22Rv1 (cell line): ENCODE measurements around the gene HOXA3.

ENCODE experiments used
- H3K27ac ChIP-seq: fragments of 450-650 bp; 2 replicates; pipeline ENCODE4 v1.5.1; 2017
- CTCF ChIP-seq: fragments of 450-650 bp; IDR thresholded peaks from 2 replicates; pipeline ENCODE4 v1.5.1; 2017; ENCODE audit warnings: mild to moderate bottlenecking
- ZFX ChIP-seq: fragments of 450-650 bp; IDR thresholded peaks from 2 replicates; pipeline ENCODE4 v1.6.1; 2017; ENCODE audit warnings: antibody characterized with exemption, borderline replicate concordance

Gene HOXA3

DNA sequence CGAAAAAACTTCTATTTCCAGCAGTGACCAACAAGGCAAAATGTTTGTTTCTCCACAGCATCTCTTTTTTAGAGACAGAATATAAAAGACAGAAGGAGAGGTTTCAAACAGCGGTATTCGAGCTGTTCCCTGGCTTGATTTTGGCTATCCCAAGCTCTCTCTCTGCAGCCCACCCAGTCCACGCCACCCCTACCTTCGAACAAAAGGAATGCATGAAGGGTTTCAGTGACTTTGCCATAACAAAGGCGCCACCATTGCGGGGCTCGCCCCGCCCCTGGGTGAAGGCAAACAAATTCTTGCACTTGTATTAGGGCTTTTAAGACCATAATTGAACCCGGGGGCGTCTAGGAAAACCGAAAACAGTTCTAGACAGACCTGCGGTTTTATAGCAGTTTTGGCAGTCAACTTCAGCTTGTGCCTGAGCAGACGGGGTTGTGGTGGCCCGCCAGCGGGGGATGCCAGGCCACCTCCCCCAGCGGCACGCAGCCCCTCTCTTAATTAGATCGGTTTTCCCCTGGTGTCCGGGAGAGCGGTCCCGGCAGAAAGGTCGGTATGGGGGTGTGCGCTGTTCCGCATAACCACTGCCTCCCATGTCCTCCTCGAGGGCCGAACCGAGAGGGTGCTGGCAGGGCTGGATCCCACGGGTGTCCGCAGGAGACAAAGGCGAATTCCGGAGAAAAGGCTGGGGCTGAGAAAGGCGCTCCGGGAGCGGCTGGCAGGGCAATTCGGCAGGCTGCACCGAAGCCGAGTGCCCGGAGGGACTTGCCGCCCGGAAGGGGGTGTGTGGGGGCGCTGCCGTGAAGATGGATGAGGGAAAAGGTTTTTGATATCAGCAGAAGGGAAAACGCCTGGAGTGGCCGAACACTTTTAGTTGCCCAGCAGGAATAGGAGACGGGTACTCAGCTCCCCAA is 35.3 kb upstream of the HOXA3 start:
- no peak overlapping the region for H3K27ac ChIP-seq
- TF ChIP-seq ZFX (no peak), CTCF (no peak)

DNA sequence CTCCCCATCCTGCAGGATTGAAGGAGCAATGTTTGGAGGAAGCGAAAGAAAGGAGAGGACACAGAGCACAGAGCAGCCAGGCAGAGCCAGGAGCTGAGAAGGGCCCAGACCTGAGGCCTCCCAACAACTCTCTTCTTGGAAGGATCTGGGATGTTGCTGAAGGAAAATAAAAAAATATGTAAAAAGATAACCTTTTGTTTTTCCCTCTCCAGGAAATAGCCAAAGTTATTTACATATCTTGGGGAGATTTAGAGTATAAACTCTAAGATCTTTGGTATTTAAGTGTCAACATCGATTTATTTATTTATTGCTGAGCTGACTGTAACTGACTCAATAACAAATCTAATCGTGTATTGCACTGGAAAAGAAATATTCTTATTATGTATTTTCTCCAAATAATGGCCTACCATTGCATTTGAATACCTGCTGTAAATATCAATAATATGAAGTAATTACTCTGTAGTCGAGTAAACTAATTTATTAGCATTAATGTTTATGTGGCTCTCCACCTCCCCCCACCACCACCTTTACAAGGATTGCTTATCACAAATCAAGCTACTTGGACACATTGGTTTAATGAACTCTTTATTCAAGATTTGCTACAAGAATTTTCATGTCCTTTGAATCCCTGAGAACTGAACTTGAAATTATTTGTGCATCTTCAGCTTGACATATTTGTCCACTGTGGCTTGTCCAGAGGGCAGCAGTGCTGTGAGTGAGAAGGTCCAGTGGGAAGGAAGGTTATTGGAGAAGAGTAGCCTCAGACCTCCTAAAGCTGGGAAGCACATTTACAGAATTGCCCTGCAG is 34.5 kb upstream of the HOXA3 start:
- TF ChIP-seq CTCF (no peak), ZFX (no peak)
- no peak overlapping the region for H3K27ac ChIP-seq

DNA sequence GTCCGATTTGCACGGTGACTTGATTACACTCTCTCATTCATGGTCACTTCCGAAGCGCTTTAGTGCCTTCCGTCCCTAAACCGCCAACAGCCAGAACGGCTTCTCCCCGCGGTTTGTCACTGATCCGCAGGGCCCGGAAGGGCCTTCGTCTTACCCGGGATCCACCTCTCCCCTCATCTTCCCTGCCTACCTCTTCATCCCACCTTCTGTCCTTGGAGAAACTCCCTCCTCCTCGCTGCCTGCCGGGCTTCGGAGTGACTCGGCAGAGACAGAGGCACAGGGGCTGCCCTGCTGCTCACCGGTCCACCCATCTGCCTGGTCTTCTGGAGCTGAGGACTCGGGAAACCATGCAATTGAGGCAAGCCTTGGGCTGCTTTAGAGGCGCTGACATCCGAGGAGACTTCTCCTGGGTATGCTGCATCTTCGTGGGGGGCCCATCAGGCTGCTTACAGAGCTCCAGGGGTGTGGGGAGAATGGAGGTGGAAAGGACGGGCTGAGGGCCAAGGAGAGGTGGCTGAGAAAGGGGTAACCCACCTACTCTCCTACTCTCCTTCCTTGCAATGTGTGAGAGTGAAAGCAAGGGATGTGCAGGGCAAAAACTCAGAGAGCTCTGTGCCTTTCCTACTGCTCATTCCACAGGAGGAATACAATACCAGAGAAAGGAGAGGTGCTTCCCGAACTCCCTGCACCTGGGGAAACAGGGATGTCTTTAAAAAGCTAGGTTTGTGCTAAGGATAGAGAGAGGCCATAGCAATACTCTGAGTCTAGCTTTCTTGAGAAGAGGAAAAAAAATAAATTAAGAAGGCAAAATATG is 33.7 kb upstream of the HOXA3 start:
- TF ChIP-seq CTCF (no peak), ZFX (no peak)
- H3K27ac ChIP-seq = no peak overlapping the region

DNA sequence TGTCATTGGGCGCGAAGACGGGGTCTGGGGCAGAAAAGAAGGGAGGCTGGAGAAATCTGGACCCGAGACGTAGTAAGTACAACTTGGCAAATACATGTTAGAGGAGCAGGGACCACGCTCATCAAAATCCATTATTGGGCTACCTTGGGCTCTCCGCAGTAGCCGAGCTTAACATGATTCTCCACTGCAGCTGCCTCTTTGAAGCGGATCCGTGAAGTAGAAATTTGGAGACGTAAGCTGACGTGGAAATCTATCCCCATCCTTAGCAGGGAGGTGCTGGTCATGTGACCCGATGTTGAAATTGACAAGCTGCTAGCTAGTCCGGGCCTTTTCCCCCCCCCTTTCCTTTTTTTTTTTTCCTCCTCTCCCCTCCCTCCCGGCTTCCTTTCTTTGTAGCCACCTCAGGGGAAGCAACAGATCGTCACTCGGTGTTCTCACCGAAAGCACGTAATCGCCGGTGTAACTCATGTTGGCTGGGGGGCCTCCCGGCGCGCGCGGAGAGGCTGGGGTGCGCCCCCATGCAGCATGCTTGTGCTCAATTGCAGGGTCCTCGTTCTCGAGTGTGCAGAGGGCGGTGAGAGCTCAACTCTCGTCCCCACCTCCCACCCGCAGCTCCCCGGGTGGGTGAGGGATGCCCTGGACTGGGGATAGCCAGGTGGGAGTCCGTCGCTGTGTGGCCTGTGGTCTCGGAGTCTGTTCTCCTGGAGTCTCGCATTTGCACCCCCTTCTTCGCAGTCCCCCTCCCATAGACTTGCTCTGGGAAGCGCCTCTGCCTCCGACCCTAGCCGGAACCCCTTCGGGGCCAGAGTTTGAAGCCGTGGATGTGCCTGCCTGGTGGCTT is 32.9 kb upstream of the HOXA3 start, which contains the start of gene HOXA11:
Gene HOXA11 (minus strand): TSS at position 220 of the 841 bp plus-strand sequence. CDS start 88 bp downstream, at position 132.
- TF ChIP-seq ZFX = no peak
- no peak for TF ChIP-seq CTCF
- H3K27ac ChIP-seq = no peak within 1 kb of the TSS

DNA sequence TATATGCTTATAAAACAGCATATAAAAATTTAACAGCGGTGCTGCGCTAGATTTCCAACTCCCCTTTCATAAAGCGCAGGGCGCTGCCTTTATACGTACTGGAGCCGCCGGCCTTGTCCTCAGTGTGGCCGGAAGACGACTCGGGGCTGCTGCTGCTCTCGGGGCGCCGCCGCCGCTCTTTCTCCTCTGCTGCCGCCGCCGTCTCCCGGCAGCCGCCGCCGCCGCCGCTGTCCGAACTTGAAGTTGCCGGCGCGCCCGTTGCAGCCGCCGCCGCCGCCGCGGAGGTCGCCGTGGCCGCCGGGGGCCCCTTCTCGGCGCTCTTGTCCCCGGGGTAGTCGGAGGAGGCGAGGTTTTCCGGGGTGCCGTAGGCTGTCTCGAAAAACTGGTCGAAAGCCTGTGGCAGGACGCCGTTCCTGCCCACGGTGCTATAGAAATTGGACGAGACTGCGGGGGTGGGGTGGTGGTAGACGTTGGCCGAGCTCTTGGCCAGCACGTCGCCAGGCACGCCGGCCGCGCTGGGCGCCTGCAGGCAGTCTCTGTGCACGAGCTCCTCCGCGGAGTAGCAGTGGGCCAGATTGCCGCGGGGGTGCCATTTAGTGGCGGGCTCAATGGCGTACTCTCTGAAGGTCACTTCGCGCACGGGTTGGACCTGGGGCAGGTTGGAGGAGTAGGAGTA is 32.1 kb upstream of the HOXA3 start:
- TF ChIP-seq CTCF (no peak), ZFX (no peak)
- no peak overlapping the region for H3K27ac ChIP-seq
